K562 (cell line): ENCODE results near the gene HMX3.

Source experiments
- BHLHE40 ChIP-seq: IDR thresholded peaks from 2 replicates; pipeline ENCODE4 v1.6.1; 2011; ENCODE audit warnings: low read length, improper control_type of control experiment
- CTCF ChIP-seq, 3 experiments: IDR thresholded peaks in 2 of 3; conservative IDR thresholded peaks in 1 of 3; 2 replicates each; pipeline ENCODE4 v1.5.1; 2011 to 2012; ENCODE audit warnings: low read length in 3 of 3, mild to moderate bottlenecking in 3 of 3, control low read depth in 2 of 3, improper control_type of control experiment in 1 of 3, inconsistent platforms in 1 of 3, low read depth in 1 of 3, mixed read lengths in 1 of 3, moderate library complexity in 1 of 3; ENCODE audit not compliant: insufficient read depth in 2 of 3
- EP300 ChIP-seq: IDR thresholded peaks from 2 replicates; pipeline ENCODE4 v1.6.1; 2012; ENCODE audit warnings: low read length, improper control_type of control experiment
- EZH2 ChIP-seq: IDR thresholded peaks from 2 replicates; pipeline ENCODE4 v1.6.1; 2012; ENCODE audit warnings: low read depth, mild to moderate bottlenecking, inconsistent platforms, low read length, borderline replicate concordance
- ZNF121 ChIP-seq: sonication (generic); formaldehyde crosslinking; conservative IDR thresholded peaks from 2 replicates; pipeline ENCODE4 v1.8.0; 2022; ENCODE audit warnings: missing genetic modification reagents

- TF ChIP-seq BHLHE40: no peak
- TF ChIP-seq EZH2: no peak
- no peak for TF ChIP-seq ZNF121
- TF ChIP-seq CTCF (IDR thresholded peaks at IDR 0.05 in 2 of 3, conservative IDR thresholded peaks at IDR 0.05 in 1 of 3; ENCODE audit: insufficient read depth in 2 of 3, low read depth in 1 of 3, low read length in 3 of 3): no peak
- TF ChIP-seq EP300: no peak
Observed at GRCh38 chr10:123175389-123176387, 39.9 kb downstream of the HMX3 start.
